Natural killer cell (primary cell): ENCODE results near the gene SEMA3B. TPM values are rescaled to one million over a fixed set of nuclear protein-coding genes. Genes with fewer than 3 reads are reported as not detected.

Experiments used
- ATAC-seq, 3 donors: fragments of 150-1000 bp in 2 of 3; fragments of 200-7000 bp in 1 of 3; cut with Tn5 transposase; 1 replicate in 1 of 3; 2 replicates in 2 of 3; pipeline ENCODE4 v1.10.0; 2021; ENCODE audit warnings: mild to moderate bottlenecking in 2 of 3, moderate library complexity in 2 of 3
- DNase-seq, 2 donors: peaks; one replicate each; pipeline versions ENCODE4 v3.0.0 to v3.0.0-alpha.2; 2013 to 2021; ENCODE audit warnings: mixed read lengths in 1 of 2
- H3K27ac ChIP-seq: one replicate; pipeline ENCODE4 v1.5.1; 2013; ENCODE audit warnings: mild to moderate bottlenecking, low read length
- H3K27me3 ChIP-seq: one replicate; pipeline ENCODE4 v1.6.1; 2013; ENCODE audit warnings: low read length; ENCODE audit not compliant: control insufficient read depth, insufficient read depth
- H3K36me3 ChIP-seq: one replicate; pipeline ENCODE4 v1.6.1; 2013; ENCODE audit warnings: low read length; ENCODE audit not compliant: control insufficient read depth, insufficient read depth
- H3K4me1 ChIP-seq: one replicate; pipeline ENCODE4 v1.6.1; 2013; ENCODE audit warnings: low read length; ENCODE audit not compliant: control insufficient read depth, insufficient read depth
- H3K4me3 ChIP-seq: one replicate; pipeline ENCODE4 v1.5.1; 2013; ENCODE audit warnings: low read length
- H3K9me3 ChIP-seq: one replicate; pipeline ENCODE4 v1.6.1; 2013; ENCODE audit warnings: low read length; ENCODE audit not compliant: control insufficient read depth, insufficient read depth
- H3K27ac Mint-ChIP-seq, 2 donors: one replicate each; pipeline ENCODE4 v1.8.0; 2022; ENCODE audit warnings: mild to moderate bottlenecking in 2 of 2, mixed read lengths in 2 of 2, moderate library complexity in 1 of 2
- H3K27me3 Mint-ChIP-seq, 2 donors: one replicate each; pipeline ENCODE4 v1.8.0; 2022; ENCODE audit warnings: low read depth in 2 of 2, mixed read lengths in 2 of 2
- H3K36me3 Mint-ChIP-seq: one replicate; pipeline ENCODE4 v1.8.0; 2022; ENCODE audit warnings: mixed read lengths
- H3K4me1 Mint-ChIP-seq, 2 donors: one replicate each; pipeline ENCODE4 v1.8.0; 2022; ENCODE audit warnings: mixed read lengths in 2 of 2
- H3K4me3 Mint-ChIP-seq: one replicate; pipeline ENCODE4 v1.8.0; 2022; ENCODE audit warnings: mild to moderate bottlenecking, moderate library complexity, mixed read lengths
- H3K9me3 Mint-ChIP-seq, 2 donors: one replicate each; pipeline ENCODE4 v1.8.0; 2022; ENCODE audit warnings: mixed read lengths in 2 of 2
- CTCF ChIP-seq: fragments of 200-600 bp; IDR thresholded peaks from one replicate; pipeline ENCODE4 v1.8.0; 2022; ENCODE audit warnings: antibody characterized with exemption
- WGBS: methylation state at CpG from one replicate; pipeline ENCODE4 v1.1.7; 2013; ENCODE audit warnings: missing lambda C conversion rate; ENCODE audit not compliant: insufficient coverage; 5-methylcytosine and 5-hydroxymethylcytosine counted together
- intact Hi-C: fragments of 100-400 bp; cut with micrococcal nuclease; formaldehyde crosslinking; loops from one replicate; pipeline ENCODE4 v1.14.2; 2022
- total RNA-seq, 4 donors: library from RNA; stranded (reverse); fragments of 120-200 nt in 1 of 4; gene quantifications; one replicate each; pipeline versions ENCODE4 v1.2.3 to v1.2.4, GENCODE V29; 2013 to 2022

SEMA3B gene
- 1 to 10 TPM in 1 of 3 donors, under 1 TPM in 2; 0.97 to 2.0 (median 0.99) TPM for total RNA-seq
- total RNA-seq (2013), result 0.20 TPM

GRCh38 chr3:50268703-50269451 lies at the start of gene SEMA3B:
Gene SEMA3B, plus strand, starts transcription at chr3:50269147. Its CDS starts 94 bp downstream, at chr3:50269241.
- Histone ChIP-seq H3K4me3 (no peak within 1 kb of the TSS), H3K27ac (no peak within 1 kb of the TSS), H3K36me3 (no peaks in the 10 kb centered on the region), H3K27me3 (peaks cover 12% of the 10 kb centered on the region), H3K4me1 (peaks cover 11% of the 10 kb centered on the region), H3K9me3 (no peaks in the 10 kb centered on the region)
- intact Hi-C loops, result no loop called here
- ATAC-seq (no peak), DNase-seq (no peak)
- Mint-ChIP-seq H3K4me1 (peaks cover 6 to 12% of the 10 kb centered on the region in 2 donors), H3K4me3 (no peak within 1 kb of the TSS), H3K27me3 (peaks cover 6 to 12% of the 10 kb centered on the region in 2 donors), H3K9me3 (no peaks in the 10 kb centered on the region), H3K36me3 (no peaks in the 10 kb centered on the region), H3K27ac (no peak within 1 kb of the TSS)
- WGBS, result 88% methylated on average over 21 of the region's 21 CpGs
- TF ChIP-seq CTCF, result no peak

GRCh38 chr3:50219285-50219684 lies 49.7 kb upstream of the SEMA3B start:
- Mint-ChIP-seq H3K27me3 (peaks cover 0 to 4% of the 10 kb centered on the region in 2 donors), H3K4me3 (no peak overlapping the region), H3K27ac (no peak overlapping the region), H3K36me3 (no peaks in the 10 kb centered on the region), H3K4me1 (no peaks in the 10 kb centered on the region), H3K9me3 (no peaks in the 10 kb centered on the region)
- Histone ChIP-seq H3K4me1 (peaks cover 3% of the 10 kb centered on the region), H3K36me3 (no peaks in the 10 kb centered on the region), H3K27me3 (no peaks in the 10 kb centered on the region), H3K27ac (no peak overlapping the region), H3K4me3 (no peak overlapping the region), H3K9me3 (no peaks in the 10 kb centered on the region)
- intact Hi-C loops, result no loop called here
- DNase-seq, result no peak
- no peak for ATAC-seq
- WGBS, result 91% methylated on average over 5 of the region's 5 CpGs
- no peak for TF ChIP-seq CTCF

GRCh38 chr3:50220109-50220508 lies 48.8 kb upstream of the SEMA3B start:
- DNase-seq, result no peak
- H3K9me3 Mint-ChIP-seq, result no peaks in the 10 kb centered on the region
- H3K4me3 Mint-ChIP-seq, result no peak overlapping the region
- Histone ChIP-seq H3K27ac (no peak overlapping the region), H3K36me3 (no peaks in the 10 kb centered on the region), H3K27me3 (no peaks in the 10 kb centered on the region), H3K4me1 (peaks cover 3% of the 10 kb centered on the region), H3K4me3 (no peak overlapping the region), H3K9me3 (no peaks in the 10 kb centered on the region)
- no peak for TF ChIP-seq CTCF
- intact Hi-C loops, result no loop called here
- H3K36me3 Mint-ChIP-seq, result no peaks in the 10 kb centered on the region
- no peaks in the 10 kb centered on the region for H3K4me1 Mint-ChIP-seq
- no peak for ATAC-seq
- 81% methylated on average over 6 of the region's 6 CpGs for WGBS
- H3K27ac Mint-ChIP-seq, result no peak overlapping the region
- peaks cover 5 to 9% of the 10 kb centered on the region in 2 donors for H3K27me3 Mint-ChIP-seq

- H3K4me1 Mint-ChIP-seq, result peaks cover 0 to 2% of the 10 kb centered on the region in 2 donors
- H3K36me3 ChIP-seq, result no peaks in the 10 kb centered on the region
- peaks cover 6% of the 10 kb centered on the region for H3K4me1 ChIP-seq
- no peaks in the 10 kb centered on the region for H3K27me3 ChIP-seq
- H3K4me3 Mint-ChIP-seq, result no peak overlapping the region
- ATAC-seq (no peak), DNase-seq (no peak)
- H3K27me3 Mint-ChIP-seq, result peaks cover 5 to 9% of the 10 kb centered on the region in 2 donors
- WGBS, result 14% methylated on average over 3 of the region's 4 CpGs
- H3K4me3 ChIP-seq, result no peak overlapping the region
- no peaks in the 10 kb centered on the region for H3K9me3 Mint-ChIP-seq
- H3K9me3 ChIP-seq, result no peaks in the 10 kb centered on the region
- H3K36me3 Mint-ChIP-seq, result no peaks in the 10 kb centered on the region
- H3K27ac Mint-ChIP-seq, result no peak overlapping the region
- no peak overlapping the region for H3K27ac ChIP-seq
- TF ChIP-seq CTCF, result no peak
- intact Hi-C loops, result no loop called here
These were observed 47.9 kb upstream of the SEMA3B start for GRCh38 chr3:50221051-50221410.
